Measurements from ENCODE around the gene IGLL5.

GRCh38 chr22:22930222-22930497 is 42.5 kb downstream of the IGLL5 start:
- TF ChIP-seq POLR2A (IDR thresholded peaks at IDR 0.05; ENCODE audit: low read depth, low read length) (no peak), CTCF (IDR thresholded peaks at IDR 0.05; ENCODE audit: extremely low read depth in 1 of 2, insufficient read depth in 1 of 2, low read depth in 1 of 2, low read length in 2 of 2) (no peak), EZH2 (IDR thresholded peaks at IDR 0.05; ENCODE audit: borderline replicate concordance, low read depth, low read length, severe bottlenecking) (no peak), MAX (IDR thresholded peaks at IDR 0.05; ENCODE audit: insufficient read depth, insufficient read length) (no peak), POLR2AphosphoS5 (IDR thresholded peaks at IDR 0.05; ENCODE audit: insufficient read depth, low read depth, low read length) (no peak), FOS (IDR thresholded peaks at IDR 0.05; ENCODE audit: borderline replicate concordance, insufficient read depth, low read length) (no peak), MYC (IDR thresholded peaks at IDR 0.05; ENCODE audit: low read depth, low read length) (no peak), JUN (IDR thresholded peaks at IDR 0.05; ENCODE audit: borderline replicate concordance, insufficient read depth, insufficient read length, low read depth) (no peak), GATA2 (IDR thresholded peaks at IDR 0.05; ENCODE audit: insufficient read depth, insufficient read length, low read depth, low read length) (no peak)

Data from endothelial cell of umbilical vein (primary cell).